ENCODE results near the gene FBRSL1.

- TF ChIP-seq CTCF (IDR thresholded peaks at IDR 0.05; ENCODE audit: extremely low read depth in 1 of 2, insufficient read depth in 1 of 2, low read depth in 1 of 2, low read length in 2 of 2) (no peak), EZH2 (IDR thresholded peaks at IDR 0.05; ENCODE audit: borderline replicate concordance, low read depth, low read length, severe bottlenecking) (no peak), POLR2AphosphoS5 (IDR thresholded peaks at IDR 0.05; ENCODE audit: insufficient read depth, low read depth, low read length) (no peak), MAX (IDR thresholded peaks at IDR 0.05; ENCODE audit: insufficient read depth, insufficient read length) (no peak), FOS (IDR thresholded peaks at IDR 0.05; ENCODE audit: borderline replicate concordance, insufficient read depth, low read length) (no peak)
These were observed 38.7 kb downstream of the FBRSL1 start for GRCh38 chr12:132528564-132529106.
